Stimulated activated effector memory CD8-positive, alpha-beta T cell treated with anti-CD3 and anti-CD28 coated beads, Interleukin-12 subunit alpha, Interleukin-12 subunit beta, amount 100 ng/mL, for 72 hours (primary cell): Measurements from ENCODE around the gene ZNF107.
"Not testable (repeated sequence)": the region's sequence is repeated elsewhere in the genome, so short reads cannot be mapped to it uniquely, and the experiment has no call there.

ENCODE experiments used
- ATAC-seq: fragments of 150-1000 bp; cut with Tn5 transposase; 2 replicates; pipeline ENCODE4 v1.10.0; 2021
- DNase-seq, 2 donors: peaks; one replicate each; pipeline ENCODE4 v3.0.0; 2021 to 2022; ENCODE audit warnings: low spot score in 2 of 2
- H3K27ac Mint-ChIP-seq: one replicate; pipeline ENCODE4 v1.8.0; 2022; ENCODE audit warnings: mild to moderate bottlenecking, mixed read lengths
- H3K36me3 Mint-ChIP-seq: one replicate; pipeline ENCODE4 v1.8.0; 2022; ENCODE audit warnings: mild to moderate bottlenecking, mixed read lengths
- H3K4me1 Mint-ChIP-seq: one replicate; pipeline ENCODE4 v1.8.0; 2022; ENCODE audit warnings: mixed read lengths
- H3K4me3 Mint-ChIP-seq: one replicate; pipeline ENCODE4 v1.8.0; 2022; ENCODE audit warnings: mild to moderate bottlenecking, mixed read lengths
- H3K9me3 Mint-ChIP-seq: one replicate; pipeline ENCODE4 v1.8.0; 2022; ENCODE audit warnings: mixed read lengths

Gene ZNF107

GRCh38 chr7:64667311-64667710 lies 1.4 kb downstream of the ZNF107 start:
- DNase-seq (peak in 1 of 2 donors; percentile 42), ATAC-seq (no peak)
- Mint-ChIP-seq H3K36me3 (peaks cover 64% of the 10 kb centered on the region), H3K4me3 (peak overlapping the region; percentile 95), H3K4me1 (peaks cover 51% of the 10 kb centered on the region), H3K27ac (peak overlapping the region; percentile 98), H3K9me3 (no peaks in the 10 kb centered on the region)

- Mint-ChIP-seq H3K4me1 (peaks cover 73% of the 10 kb centered on the region), H3K9me3 (no peaks in the 10 kb centered on the region), H3K4me3 (peak overlapping the region; percentile 14), H3K27ac (no peak overlapping the region), H3K36me3 (peaks cover 58% of the 10 kb centered on the region)
- DNase-seq (no peak), ATAC-seq (no peak)
These were observed 6.5 kb downstream of the ZNF107 start for GRCh38 chr7:64672414-64672813.

- Mint-ChIP-seq H3K9me3 (peaks cover 15% of the 10 kb centered on the region), H3K4me1 (peaks cover 49% of the 10 kb centered on the region), H3K4me3 (no peak overlapping the region), H3K27ac (no peak overlapping the region), H3K36me3 (peaks cover 45% of the 10 kb centered on the region)
- no peak for DNase-seq
- no peak for ATAC-seq
These were observed 19.2 kb downstream of the ZNF107 start for GRCh38 chr7:64685091-64685490.

GRCh38 chr7:64685741-64686140 lies 19.8 kb downstream of the ZNF107 start:
- Mint-ChIP-seq H3K4me3 (peak overlapping the region; percentile 43), H3K36me3 (peaks cover 51% of the 10 kb centered on the region), H3K4me1 (peaks cover 49% of the 10 kb centered on the region), H3K9me3 (peaks cover 15% of the 10 kb centered on the region), H3K27ac (no peak overlapping the region)
- DNase-seq = no peak
- ATAC-seq = no peak

- H3K27ac Mint-ChIP-seq = no peak overlapping the region
- ATAC-seq = peak; percentile 86
- no peak for DNase-seq
- peaks cover 60% of the 10 kb centered on the region for H3K36me3 Mint-ChIP-seq
- H3K4me1 Mint-ChIP-seq = peaks cover 49% of the 10 kb centered on the region
- H3K9me3 Mint-ChIP-seq = peaks cover 15% of the 10 kb centered on the region
- H3K4me3 Mint-ChIP-seq = peak overlapping the region; percentile 43
These were observed 20.7 kb downstream of the ZNF107 start for GRCh38 chr7:64686493-64687184.

GRCh38 chr7:64687249-64687648 lies 21.3 kb downstream of the ZNF107 start:
- Mint-ChIP-seq H3K9me3 (peaks cover 15% of the 10 kb centered on the region), H3K36me3 (peaks cover 66% of the 10 kb centered on the region), H3K27ac (no peak overlapping the region), H3K4me3 (peak overlapping the region; percentile 43), H3K4me1 (peaks cover 49% of the 10 kb centered on the region)
- ATAC-seq = no peak
- no peak for DNase-seq

- Mint-ChIP-seq H3K9me3 (peaks cover 15% of the 10 kb centered on the region), H3K27ac (peak overlapping the region; percentile 92), H3K36me3 (peaks cover 82% of the 10 kb centered on the region), H3K4me3 (no peak overlapping the region), H3K4me1 (peaks cover 49% of the 10 kb centered on the region)
- DNase-seq (no peak), ATAC-seq (no peak)
These were observed 23.1 kb downstream of the ZNF107 start for GRCh38 chr7:64688988-64689387.

GRCh38 chr7:64691831-64692230 lies 25.9 kb downstream of the ZNF107 start:
- Mint-ChIP-seq H3K9me3 (no peaks in the 10 kb centered on the region), H3K36me3 (peaks cover 86% of the 10 kb centered on the region), H3K4me1 (peaks cover 22% of the 10 kb centered on the region), H3K4me3 (no peak overlapping the region), H3K27ac (no peak overlapping the region)
- DNase-seq = no peak
- ATAC-seq = no peak

- H3K4me3 Mint-ChIP-seq, H3K27ac Mint-ChIP-seq, H3K9me3 Mint-ChIP-seq, DNase-seq, ATAC-seq, H3K4me1 Mint-ChIP-seq: not testable (repeated sequence)
- H3K36me3 Mint-ChIP-seq = peaks cover 95% of the 10 kb centered on the region
These were observed 31.9 kb downstream of the ZNF107 start for GRCh38 chr7:64697863-64698262.

GRCh38 chr7:64706625-64707292 lies 40.8 kb downstream of the ZNF107 start:
- no peak overlapping the region for H3K4me3 Mint-ChIP-seq
- peaks cover 23% of the 10 kb centered on the region for H3K9me3 Mint-ChIP-seq
- H3K27ac Mint-ChIP-seq = no peak overlapping the region
- DNase-seq (no peak), ATAC-seq (no peak)
- H3K36me3 Mint-ChIP-seq = peaks cover 54% of the 10 kb centered on the region
- H3K4me1 Mint-ChIP-seq = no peaks in the 10 kb centered on the region

GRCh38 chr7:64717896-64718295 lies 52.0 kb downstream of the ZNF107 start:
- not testable (repeated sequence) for H3K4me3 Mint-ChIP-seq, DNase-seq, H3K36me3 Mint-ChIP-seq, H3K4me1 Mint-ChIP-seq, H3K27ac Mint-ChIP-seq, H3K9me3 Mint-ChIP-seq, ATAC-seq

GRCh38 chr7:64729089-64729848 lies 63.3 kb downstream of the ZNF107 start:
- no peak for DNase-seq
- Mint-ChIP-seq H3K4me1 (no peaks in the 10 kb centered on the region), H3K27ac (no peak overlapping the region), H3K4me3 (no peak overlapping the region), H3K36me3 (no peaks in the 10 kb centered on the region), H3K9me3 (peaks cover 21% of the 10 kb centered on the region)
- ATAC-seq = no peak

- Mint-ChIP-seq H3K36me3 (no peaks in the 10 kb centered on the region), H3K9me3 (peaks cover 3% of the 10 kb centered on the region), H3K4me3 (no peak overlapping the region), H3K4me1 (no peaks in the 10 kb centered on the region), H3K27ac (no peak overlapping the region)
- no peak for DNase-seq
- no peak for ATAC-seq
These were observed 67.8 kb downstream of the ZNF107 start for GRCh38 chr7:64733550-64734240.

GRCh38 chr7:64736575-64736974 lies 70.6 kb downstream of the ZNF107 start:
- Mint-ChIP-seq H3K9me3 (no peaks in the 10 kb centered on the region), H3K36me3 (no peaks in the 10 kb centered on the region)
- ATAC-seq = no peak

GRCh38 chr7:64738403-64738802 lies 72.5 kb downstream of the ZNF107 start:
- not testable (repeated sequence) for H3K9me3 Mint-ChIP-seq, H3K4me3 Mint-ChIP-seq, DNase-seq, ATAC-seq, H3K27ac Mint-ChIP-seq, H3K4me1 Mint-ChIP-seq, H3K36me3 Mint-ChIP-seq

More at GRCh38 chr7:64736575-64736974, 70.6 kb downstream of the ZNF107 start:
- DNase-seq = no peak
- Mint-ChIP-seq H3K4me1 (no peaks in the 10 kb centered on the region), H3K27ac (no peak overlapping the region), H3K4me3 (no peak overlapping the region)
